ENCODE measurements around the gene ADAMTSL3. TPM values are rescaled to one million over a fixed set of nuclear protein-coding genes. Genes with fewer than 3 reads are reported as not detected.

The ADAMTSL3 gene
- total RNA-seq, 1 experiment from 2014 or later, result 0.07 TPM

DNA sequence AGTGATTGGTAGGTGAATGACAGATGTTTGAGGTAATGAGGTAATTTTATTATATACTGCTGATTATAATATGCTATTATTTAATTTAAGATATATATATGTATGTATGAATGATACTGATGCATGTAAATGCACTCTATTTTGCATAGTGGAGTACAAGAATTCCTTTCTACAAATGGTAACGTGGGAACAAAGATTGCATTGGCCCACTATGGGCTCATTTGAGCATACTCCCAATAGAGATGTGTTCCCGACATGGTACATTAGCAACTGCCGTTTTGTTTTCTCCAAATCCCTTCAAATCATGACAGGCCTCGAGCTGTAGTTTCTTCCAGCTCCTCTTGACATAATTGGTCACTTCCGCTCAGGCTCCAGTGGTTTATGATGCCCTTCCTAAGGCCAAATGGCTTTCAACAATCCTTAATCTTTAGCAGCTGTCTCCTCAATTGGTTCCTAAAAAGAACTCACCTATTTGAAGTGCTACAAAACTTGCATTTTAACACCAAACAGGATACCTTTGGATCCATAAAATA, 266.1 kb downstream of the ADAMTSL3 start:
- H3K27me3 Mint-ChIP-seq (ENCODE audit: insufficient read depth, unreplicated experiment), result peaks cover 6% of the 10 kb centered on the region
- Histone ChIP-seq H3K4me3 (ENCODE audit: low read depth, low read length) (no peak overlapping the region), H3K27me3 (replicated peaks; ENCODE audit: control insufficient read depth, insufficient read depth, low read length) (no peaks in the 10 kb centered on the region; the same call in 1 of the 2 replicates), H3K36me3 (ENCODE audit: control insufficient read depth, insufficient read depth, low read length) (no peaks in the 10 kb centered on the region), H3K4me1 (no peaks in the 10 kb centered on the region), H3K9me3 (no peaks in the 10 kb centered on the region)
- ChIA-PET POLR2A (no interaction called here), CTCF (no interaction called here)
- TF ChIP-seq, protein P1, sequence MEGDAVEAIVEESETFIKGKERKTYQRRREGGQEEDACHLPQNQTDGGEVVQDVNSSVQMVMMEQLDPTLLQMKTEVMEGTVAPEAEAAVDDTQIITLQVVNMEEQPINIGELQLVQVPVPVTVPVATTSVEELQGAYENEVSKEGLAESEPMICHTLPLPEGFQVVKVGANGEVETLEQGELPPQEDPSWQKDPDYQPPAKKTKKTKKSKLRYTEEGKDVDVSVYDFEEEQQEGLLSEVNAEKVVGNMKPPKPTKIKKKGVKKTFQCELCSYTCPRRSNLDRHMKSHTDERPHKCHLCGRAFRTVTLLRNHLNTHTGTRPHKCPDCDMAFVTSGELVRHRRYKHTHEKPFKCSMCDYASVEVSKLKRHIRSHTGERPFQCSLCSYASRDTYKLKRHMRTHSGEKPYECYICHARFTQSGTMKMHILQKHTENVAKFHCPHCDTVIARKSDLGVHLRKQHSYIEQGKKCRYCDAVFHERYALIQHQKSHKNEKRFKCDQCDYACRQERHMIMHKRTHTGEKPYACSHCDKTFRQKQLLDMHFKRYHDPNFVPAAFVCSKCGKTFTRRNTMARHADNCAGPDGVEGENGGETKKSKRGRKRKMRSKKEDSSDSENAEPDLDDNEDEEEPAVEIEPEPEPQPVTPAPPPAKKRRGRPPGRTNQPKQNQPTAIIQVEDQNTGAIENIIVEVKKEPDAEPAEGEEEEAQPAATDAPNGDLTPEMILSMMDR (IDR thresholded peaks at IDR 0.05; ENCODE audit: insufficient read depth in 1 of 2, low read depth in 1 of 2, low read length in 1 of 2, severe bottlenecking in 1 of 2, unreplicated experiment in 1 of 2), result no peak
- H3K4me1 Mint-ChIP-seq (ENCODE audit: low read depth, unreplicated experiment), result peaks cover 6% of the 10 kb centered on the region
- no peak overlapping the region for H3K4me3 Mint-ChIP-seq (ENCODE audit: unreplicated experiment)
- H3K27ac Mint-ChIP-seq (ENCODE audit: unreplicated experiment), result no peak overlapping the region
- no peak for DNase-seq
- intact Hi-C loops (cut with micrococcal nuclease; ENCODE audit: unreplicated experiment), result no loop called here
- no peaks in the 10 kb centered on the region for H3K9me3 Mint-ChIP-seq (ENCODE audit: unreplicated experiment)
- BruUV-seq (replicated peaks), result no TSS peak
- H3K36me3 Mint-ChIP-seq (ENCODE audit: insufficient read depth, unreplicated experiment), result no peaks in the 10 kb centered on the region

DNA sequence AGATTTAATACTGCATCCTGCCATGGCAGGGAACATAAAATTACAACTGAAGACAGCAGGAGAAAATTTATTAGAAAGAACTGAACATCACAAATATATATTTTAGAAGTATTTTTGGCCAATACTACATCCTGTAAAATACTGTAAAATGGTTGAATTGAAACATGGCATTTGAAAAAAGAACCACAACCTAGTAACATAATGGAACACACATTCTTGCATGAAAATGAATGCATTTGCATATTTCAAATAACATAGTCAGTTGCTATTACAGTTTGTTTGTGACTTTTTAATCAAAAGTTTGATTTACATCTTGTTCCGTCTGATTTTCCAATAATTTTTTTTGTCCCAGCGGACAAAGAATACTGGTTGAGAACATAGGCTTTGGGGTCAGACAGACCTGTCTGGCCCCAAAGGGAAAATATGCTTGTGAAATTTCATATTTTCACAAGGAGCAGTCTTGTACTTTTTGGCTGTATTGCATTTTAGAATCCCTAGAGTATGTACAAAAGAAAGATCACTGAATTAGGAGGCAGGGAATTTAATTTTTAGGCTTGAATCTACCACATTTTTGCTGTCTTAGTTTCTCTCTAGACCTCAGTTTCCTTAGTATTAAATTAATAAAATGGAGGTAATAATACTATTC, 268.8 kb downstream of the ADAMTSL3 start:
- no peak overlapping the region for H3K27ac Mint-ChIP-seq (ENCODE audit: unreplicated experiment)
- Histone ChIP-seq H3K9me3 (no peaks in the 10 kb centered on the region), H3K4me3 (ENCODE audit: low read depth, low read length) (no peak overlapping the region), H3K27me3 (replicated peaks; ENCODE audit: control insufficient read depth, insufficient read depth, low read length) (no peaks in the 10 kb centered on the region), H3K4me1 (no peaks in the 10 kb centered on the region), H3K36me3 (ENCODE audit: control insufficient read depth, insufficient read depth, low read length) (no peaks in the 10 kb centered on the region)
- H3K27me3 Mint-ChIP-seq (ENCODE audit: insufficient read depth, unreplicated experiment), result peaks cover 6% of the 10 kb centered on the region
- no peak overlapping the region for H3K4me3 Mint-ChIP-seq (ENCODE audit: unreplicated experiment)
- no peaks in the 10 kb centered on the region for H3K9me3 Mint-ChIP-seq (ENCODE audit: unreplicated experiment)
- DNase-seq, result no peak
- H3K36me3 Mint-ChIP-seq (ENCODE audit: insufficient read depth, unreplicated experiment), result no peaks in the 10 kb centered on the region
- intact Hi-C loops (cut with micrococcal nuclease; ENCODE audit: unreplicated experiment), result no loop called here
- TF ChIP-seq, protein P1 (IDR thresholded peaks at IDR 0.05; ENCODE audit: insufficient read depth in 1 of 2, low read depth in 1 of 2, low read length in 1 of 2, severe bottlenecking in 1 of 2, unreplicated experiment in 1 of 2), result no peak
- ChIA-PET CTCF (no interaction called here), POLR2A (no interaction called here)
- BruUV-seq (replicated peaks), result no TSS peak
- peaks cover 6% of the 10 kb centered on the region for H3K4me1 Mint-ChIP-seq (ENCODE audit: low read depth, unreplicated experiment)

DNA sequence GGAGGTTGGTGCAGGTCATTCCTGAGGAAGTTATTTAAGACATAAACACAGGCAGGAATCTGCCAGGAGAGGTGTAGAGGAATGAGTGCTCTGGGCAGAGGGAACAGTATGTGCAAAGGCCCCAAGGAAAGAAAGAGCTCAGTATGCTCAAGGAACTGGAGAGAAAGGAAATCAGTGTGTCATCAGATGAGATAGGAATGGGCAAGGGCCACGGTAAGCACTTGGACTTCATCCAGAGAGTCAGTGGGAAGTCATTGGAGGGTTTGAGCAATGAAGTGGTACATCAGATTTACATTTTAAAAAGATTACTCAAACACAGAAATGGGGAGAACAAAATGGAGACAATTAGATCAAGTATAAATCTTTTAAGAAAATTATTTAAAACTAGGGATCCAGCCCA, 272.2 kb downstream of the ADAMTSL3 start:
- intact Hi-C loops (cut with micrococcal nuclease; ENCODE audit: unreplicated experiment), result no loop called here
- CTCF ChIA-PET, result no interaction called here
- no peaks in the 10 kb centered on the region for H3K9me3 Mint-ChIP-seq (ENCODE audit: unreplicated experiment)

More for the DNA sequence above, 272.2 kb downstream of the ADAMTSL3 start:
- no peak for DNase-seq
- Mint-ChIP-seq H3K36me3 (ENCODE audit: insufficient read depth, unreplicated experiment) (no peaks in the 10 kb centered on the region), H3K27ac (ENCODE audit: unreplicated experiment) (no peak overlapping the region), H3K4me3 (ENCODE audit: unreplicated experiment) (no peak overlapping the region), H3K27me3 (ENCODE audit: insufficient read depth, unreplicated experiment) (no peaks in the 10 kb centered on the region), H3K4me1 (ENCODE audit: low read depth, unreplicated experiment) (peaks cover 26% of the 10 kb centered on the region)
- H3K4me3 ChIP-seq (ENCODE audit: low read depth, low read length), result no peak overlapping the region
- H3K36me3 ChIP-seq (ENCODE audit: control insufficient read depth, insufficient read depth, low read length), result no peaks in the 10 kb centered on the region
- H3K9me3 ChIP-seq, result no peaks in the 10 kb centered on the region
- BruUV-seq (replicated peaks), result no TSS peak
- no peaks in the 10 kb centered on the region for H3K27me3 ChIP-seq (replicated peaks; ENCODE audit: control insufficient read depth, insufficient read depth, low read length)
- no peaks in the 10 kb centered on the region; the same call in 1 of the 2 replicates for H3K4me1 ChIP-seq
- POLR2A ChIA-PET, result no interaction called here
- TF ChIP-seq, protein P1 (IDR thresholded peaks at IDR 0.05; ENCODE audit: insufficient read depth in 1 of 2, low read depth in 1 of 2, low read length in 1 of 2, severe bottlenecking in 1 of 2, unreplicated experiment in 1 of 2), result no peak

Measured in Caco-2 (cell line).